PFSK-1 (cell line): Measurements from ENCODE around the gene NET1.

Source experiments
- POLR2AphosphoS5 ChIP-seq: IDR thresholded peaks from 2 replicates; pipeline ENCODE4 v1.6.1; 2012; ENCODE audit warnings: low read depth, mild to moderate bottlenecking, control low read depth, low read length, moderate library complexity
- SIN3A ChIP-seq: IDR thresholded peaks from 2 replicates; pipeline ENCODE4 v1.6.1; 2012; ENCODE audit warnings: mild to moderate bottlenecking, low read length, moderate library complexity, borderline replicate concordance; ENCODE audit not compliant: insufficient read depth
- TAF1 ChIP-seq: IDR thresholded peaks from 2 replicates; pipeline ENCODE4 v1.6.1; 2012; ENCODE audit warnings: low read length, control low read depth, borderline replicate concordance; ENCODE audit not compliant: insufficient read depth
- TF ChIP-seq, protein P1 (sequence below), 2 experiments: IDR thresholded peaks; 2 replicates each; pipeline versions ENCODE4 v1.6.1 to v1.8.0; 2011 to 2012; ENCODE audit warnings: low read depth in 2 of 2, low read length in 2 of 2, control low read depth in 1 of 2, inconsistent platforms in 1 of 2, mild to moderate bottlenecking in 1 of 2, moderate library complexity in 1 of 2; ENCODE audit not compliant: insufficient read depth in 1 of 2

- no peak for TF ChIP-seq POLR2AphosphoS5
- TF ChIP-seq, protein P1, sequence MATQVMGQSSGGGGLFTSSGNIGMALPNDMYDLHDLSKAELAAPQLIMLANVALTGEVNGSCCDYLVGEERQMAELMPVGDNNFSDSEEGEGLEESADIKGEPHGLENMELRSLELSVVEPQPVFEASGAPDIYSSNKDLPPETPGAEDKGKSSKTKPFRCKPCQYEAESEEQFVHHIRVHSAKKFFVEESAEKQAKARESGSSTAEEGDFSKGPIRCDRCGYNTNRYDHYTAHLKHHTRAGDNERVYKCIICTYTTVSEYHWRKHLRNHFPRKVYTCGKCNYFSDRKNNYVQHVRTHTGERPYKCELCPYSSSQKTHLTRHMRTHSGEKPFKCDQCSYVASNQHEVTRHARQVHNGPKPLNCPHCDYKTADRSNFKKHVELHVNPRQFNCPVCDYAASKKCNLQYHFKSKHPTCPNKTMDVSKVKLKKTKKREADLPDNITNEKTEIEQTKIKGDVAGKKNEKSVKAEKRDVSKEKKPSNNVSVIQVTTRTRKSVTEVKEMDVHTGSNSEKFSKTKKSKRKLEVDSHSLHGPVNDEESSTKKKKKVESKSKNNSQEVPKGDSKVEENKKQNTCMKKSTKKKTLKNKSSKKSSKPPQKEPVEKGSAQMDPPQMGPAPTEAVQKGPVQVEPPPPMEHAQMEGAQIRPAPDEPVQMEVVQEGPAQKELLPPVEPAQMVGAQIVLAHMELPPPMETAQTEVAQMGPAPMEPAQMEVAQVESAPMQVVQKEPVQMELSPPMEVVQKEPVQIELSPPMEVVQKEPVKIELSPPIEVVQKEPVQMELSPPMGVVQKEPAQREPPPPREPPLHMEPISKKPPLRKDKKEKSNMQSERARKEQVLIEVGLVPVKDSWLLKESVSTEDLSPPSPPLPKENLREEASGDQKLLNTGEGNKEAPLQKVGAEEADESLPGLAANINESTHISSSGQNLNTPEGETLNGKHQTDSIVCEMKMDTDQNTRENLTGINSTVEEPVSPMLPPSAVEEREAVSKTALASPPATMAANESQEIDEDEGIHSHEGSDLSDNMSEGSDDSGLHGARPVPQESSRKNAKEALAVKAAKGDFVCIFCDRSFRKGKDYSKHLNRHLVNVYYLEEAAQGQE (IDR thresholded peaks at IDR 0.05; ENCODE audit: insufficient read depth in 1 of 2, low read depth in 2 of 2, low read length in 2 of 2) = no peak
- no peak for TF ChIP-seq SIN3A
- no peak for TF ChIP-seq TAF1
Measured at GRCh38 chr10:5492322-5492855, 80.0 kb downstream of the NET1 start.
